Suppressor macrophage (primary cell): ENCODE results near the gene PCYT1A.
A peak's percentile ranks its signal among the peaks of the same experiment; 100 is the strongest.
"Not testable (repeated sequence)": the region's sequence is repeated elsewhere in the genome, so short reads cannot be mapped to it uniquely, and the experiment has no call there.

Source experiments
- DNase-seq, 4 experiments: peaks; one replicate each; pipeline ENCODE4 v3.0.0-alpha.2; 2020 to 2022

The PCYT1A gene

GRCh38 chr3:196210673-196211556, 76.6 kb downstream of the PCYT1A start, which contains the start of gene ZDHHC19:
ZDHHC19 (minus strand) TSS chr3:196211400; CDS start chr3:196211315, 85 bp downstream.
- DNase-seq: no peak

DNA sequence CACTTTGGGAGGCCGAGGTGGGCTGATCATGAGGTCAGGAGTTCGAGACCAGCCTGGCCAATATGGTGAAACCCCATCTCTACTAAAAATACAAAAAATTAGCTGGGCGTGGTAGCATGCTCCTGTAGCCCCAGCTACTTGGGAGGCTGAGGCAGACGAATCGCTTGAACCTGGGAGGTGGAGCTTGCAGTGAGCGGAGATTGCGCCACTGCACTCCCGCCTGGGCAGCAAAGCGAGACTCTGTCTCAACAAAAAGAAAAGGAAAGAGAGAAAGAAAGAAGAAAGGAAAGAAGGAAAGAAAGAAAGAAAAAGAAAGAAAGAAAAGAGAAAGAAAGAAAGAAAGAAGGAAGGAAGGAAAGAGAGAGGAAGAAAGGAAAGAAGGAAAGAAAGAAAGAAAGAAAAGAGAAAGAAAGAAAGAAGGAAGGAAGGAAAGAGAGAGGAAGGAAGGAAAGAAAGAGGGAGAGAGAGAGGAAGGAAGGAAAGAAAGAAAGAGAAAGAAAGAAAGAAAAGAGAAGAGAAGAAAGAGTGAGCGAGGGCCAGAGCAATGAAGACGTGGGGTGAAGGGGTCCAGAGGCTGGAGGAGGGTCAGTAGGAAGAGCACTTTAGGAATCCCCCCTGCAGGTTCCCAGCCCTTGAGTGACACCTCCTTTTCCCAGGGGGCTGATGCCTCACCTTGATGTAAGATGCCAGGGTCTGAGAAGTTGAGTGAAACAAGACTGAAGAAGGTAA, 77.4 kb downstream of the PCYT1A start:
- DNase-seq: not testable (repeated sequence)

GRCh38 chr3:196208942-196209695, 78.4 kb downstream of the PCYT1A start:
- no peak for DNase-seq

- DNase-seq: peak in 3 of 4 experiments; percentile 38 to 67 (median 67)
Measured at GRCh38 chr3:196207833-196208607, 79.5 kb downstream of the PCYT1A start.

DNA sequence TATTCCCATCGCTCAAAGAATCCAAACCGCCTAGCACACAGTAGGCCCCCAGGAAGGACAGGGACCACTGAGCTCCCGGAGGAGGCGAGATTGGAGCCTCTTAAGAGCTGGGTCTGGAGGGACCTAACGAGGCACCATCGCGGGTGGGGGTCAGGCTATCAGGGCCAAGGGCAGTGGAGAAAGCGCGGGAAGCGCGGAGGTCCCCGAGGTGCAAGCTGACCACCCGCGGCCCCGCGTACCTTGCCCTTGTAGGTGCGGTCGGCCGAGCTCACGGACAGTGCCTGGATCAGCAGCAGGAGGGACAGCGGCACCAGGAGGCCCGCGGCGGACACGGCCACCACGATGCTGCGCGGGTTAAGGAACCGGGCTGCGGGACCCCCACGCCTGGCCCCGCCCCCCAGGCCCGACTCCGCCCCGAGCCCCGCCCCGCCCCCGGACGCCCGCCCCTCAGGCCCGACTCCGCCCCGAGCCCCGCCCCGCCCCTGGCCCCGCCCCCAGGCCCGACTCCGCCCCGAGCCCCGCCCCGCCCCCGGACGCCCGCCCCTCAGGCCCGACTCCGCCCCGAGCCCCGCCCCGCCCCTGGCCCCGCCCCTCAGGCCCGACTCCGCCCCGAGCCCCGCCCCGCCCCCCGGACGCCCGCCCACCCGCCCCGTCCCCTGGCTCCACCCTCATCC, 80.2 kb downstream of the PCYT1A start:
- DNase-seq: peak in 2 of 4 experiments; percentile 44 to 45

- not testable (repeated sequence) for DNase-seq
Measured at GRCh38 chr3:196205442-196206205, 81.9 kb downstream of the PCYT1A start.

DNA sequence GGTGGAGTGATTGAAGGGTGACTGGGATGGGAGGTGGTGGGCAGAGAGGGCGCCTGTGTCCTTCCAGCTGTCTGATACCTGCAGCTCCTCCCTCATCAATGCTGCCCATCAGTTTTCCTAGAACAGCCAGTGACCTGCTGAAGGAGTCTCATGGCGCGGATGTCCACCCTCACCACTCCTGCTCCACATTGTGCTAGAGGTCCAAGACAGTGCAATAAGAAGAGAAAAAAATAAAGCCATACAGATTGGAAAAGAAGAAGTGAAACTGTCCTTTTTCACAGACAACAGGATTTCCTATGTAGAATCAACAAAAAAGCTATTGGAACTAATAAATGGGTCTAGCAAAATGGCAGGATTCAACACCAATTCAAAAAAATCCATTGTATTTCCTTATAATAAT, 83.7 kb downstream of the PCYT1A start:
- DNase-seq: peak in 3 of 4 experiments; percentile 33 to 76 (median 74)

DNA sequence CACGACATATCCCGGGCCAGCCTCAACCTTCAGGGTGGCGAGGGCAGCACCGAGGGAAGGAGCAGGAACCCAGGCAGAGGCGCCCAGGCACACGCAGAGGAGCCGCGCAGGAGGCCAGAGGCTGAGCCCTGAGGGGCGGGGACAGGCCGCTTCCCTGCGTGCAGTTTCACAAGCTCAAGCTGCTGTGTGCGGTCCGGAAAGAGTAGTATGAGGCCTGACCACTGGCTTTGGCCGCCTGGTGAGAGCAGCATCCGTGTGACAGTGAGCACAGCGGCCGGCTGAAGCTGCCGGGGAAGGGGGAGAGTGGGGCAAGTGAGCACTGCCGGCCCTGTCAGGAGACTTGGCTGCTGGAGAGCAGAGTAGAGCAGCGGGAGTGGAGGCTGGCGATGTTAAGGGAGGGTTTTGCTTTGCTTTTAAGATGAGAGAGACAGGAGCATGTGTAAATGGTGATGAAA, 85.0 kb downstream of the PCYT1A start:
- peak; percentile 85 to 95 (median 94) for DNase-seq

DNA sequence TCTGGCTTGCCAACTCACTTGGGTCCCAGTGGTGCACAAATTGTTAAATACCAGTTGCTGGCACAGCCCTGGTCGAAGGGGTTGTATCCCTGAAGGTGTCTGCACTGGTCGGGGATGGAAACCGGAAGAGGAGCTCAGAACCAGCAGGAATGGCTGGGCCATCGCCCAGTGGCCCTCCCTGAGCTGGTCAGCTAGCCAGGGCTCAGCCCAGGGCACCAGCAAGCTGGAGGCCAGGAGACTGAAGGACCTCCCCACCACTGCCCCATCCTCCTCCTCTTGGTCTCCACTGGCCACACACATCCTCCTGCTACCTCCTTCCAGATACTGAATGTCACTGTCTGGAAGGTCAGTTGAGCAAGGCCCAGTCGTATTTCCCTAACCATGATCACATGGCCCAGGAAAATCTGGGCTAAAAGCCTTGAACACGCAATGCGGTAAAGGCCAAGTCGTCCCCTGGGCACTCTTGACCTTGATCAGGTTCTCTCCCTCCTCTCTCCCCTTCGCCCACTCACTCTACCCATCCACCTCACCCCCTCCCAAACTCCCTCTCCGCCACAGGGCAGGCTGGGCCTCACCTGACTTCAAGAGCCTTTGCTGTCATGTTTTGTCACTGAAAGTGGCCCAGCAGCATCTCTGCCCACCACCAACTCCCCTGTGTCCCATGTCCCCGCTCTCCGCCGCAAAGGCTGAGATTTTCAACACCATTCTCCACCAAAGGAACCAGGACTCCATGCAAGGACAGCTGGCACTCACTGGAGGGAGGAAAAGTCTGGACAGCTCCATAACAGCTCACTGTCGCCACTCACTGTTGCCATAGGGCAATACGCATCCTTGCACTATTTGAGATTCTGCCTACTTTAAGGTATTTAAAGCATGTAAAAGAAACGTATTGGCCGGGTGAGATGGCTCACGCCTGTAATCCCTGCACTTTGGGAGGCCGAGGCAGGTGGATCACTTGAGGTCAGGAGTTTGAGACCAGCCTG, 88.5 kb downstream of the PCYT1A start:
- peak in 2 of 4 experiments; percentile 34 to 35 for DNase-seq

GRCh38 chr3:196198081-196198675, 89.3 kb downstream of the PCYT1A start:
- DNase-seq: no peak

GRCh38 chr3:196197524-196197923, 90.0 kb downstream of the PCYT1A start:
- no peak for DNase-seq

DNA sequence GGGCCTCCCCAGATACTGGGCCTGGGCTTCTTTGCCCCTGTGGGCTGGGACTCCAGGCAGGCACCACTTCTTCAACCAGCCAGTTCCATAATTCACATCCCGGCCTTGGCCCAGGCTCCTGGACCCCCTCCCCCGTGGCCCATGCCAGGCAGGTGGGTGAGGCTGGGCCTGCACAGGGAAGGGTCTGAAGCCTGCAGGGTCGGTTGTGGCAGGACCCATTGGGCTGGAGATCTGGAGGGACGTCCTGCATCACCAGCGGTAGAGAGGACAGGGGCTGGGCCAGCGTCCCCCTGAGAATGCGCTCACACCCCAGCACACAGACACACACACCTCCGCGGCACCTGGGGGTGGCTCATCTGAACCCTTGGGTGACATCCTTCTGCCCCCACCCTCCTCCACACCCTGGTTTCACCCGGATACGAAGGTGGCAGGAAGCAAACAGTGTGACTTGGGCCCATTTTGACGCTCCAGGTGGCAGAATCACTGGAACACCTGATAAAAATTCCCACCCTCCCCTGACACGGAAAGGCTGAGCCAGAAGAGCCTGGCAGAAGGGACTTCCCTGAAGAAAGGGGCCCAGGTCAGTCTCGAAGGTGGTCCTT, 91.8 kb downstream of the PCYT1A start:
- DNase-seq: no peak

- DNase-seq: no peak
Measured at GRCh38 chr3:196194542-196194915, 93.0 kb downstream of the PCYT1A start.

GRCh38 chr3:196193736-196194541, 93.6 kb downstream of the PCYT1A start:
- DNase-seq: peak; percentile 94 to 97 (median 96)

- peak; percentile 67 to 79 (median 75) for DNase-seq
Measured at GRCh38 chr3:196193133-196193735, 94.3 kb downstream of the PCYT1A start.

- DNase-seq: peak; percentile 48 to 70 (median 64)
Measured at GRCh38 chr3:196192524-196193051, 94.9 kb downstream of the PCYT1A start.
